Amniotic epithelial cell (primary cell): Measurements from ENCODE around the gene GAPDH.
"Not testable (repeated sequence)": the region's sequence is repeated elsewhere in the genome, so short reads cannot be mapped to it uniquely, and the experiment has no call there.

Source experiments
- DNase-seq: peaks from one replicate; pipeline ENCODE4 v3.0.0-alpha.2; 2010; ENCODE audit warnings: low read depth

Gene GAPDH

DNA sequence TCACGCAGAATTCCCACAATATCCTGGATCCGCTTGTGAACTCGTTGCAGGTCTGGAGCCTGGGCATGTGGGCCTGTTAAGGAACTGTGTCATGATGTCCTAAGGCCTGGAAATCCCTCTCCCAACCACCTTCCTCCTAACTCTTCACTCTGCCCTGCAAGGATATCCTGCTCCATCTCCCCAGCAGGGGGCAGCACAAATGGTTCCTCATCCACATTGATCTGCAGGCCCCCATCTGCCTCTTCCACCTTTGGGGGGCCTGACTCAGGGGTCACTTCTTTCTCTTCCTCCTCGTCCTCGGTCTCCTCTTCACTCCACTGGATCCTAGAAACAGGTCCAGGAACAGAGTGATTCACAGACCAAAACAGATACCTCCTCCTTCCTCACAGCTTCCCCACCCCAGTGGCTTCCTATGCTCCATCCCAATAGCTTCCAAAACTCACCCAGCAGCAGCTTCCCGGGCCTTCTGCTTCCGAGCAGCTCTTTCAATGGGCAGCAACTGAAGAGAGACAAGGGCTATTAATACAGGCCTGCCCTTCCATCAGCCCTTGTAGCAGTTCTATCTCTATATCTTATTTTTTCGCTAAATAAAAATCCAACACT lies 29.2 kb downstream of the GAPDH start:
- DNase-seq = peak; percentile 35

DNA sequence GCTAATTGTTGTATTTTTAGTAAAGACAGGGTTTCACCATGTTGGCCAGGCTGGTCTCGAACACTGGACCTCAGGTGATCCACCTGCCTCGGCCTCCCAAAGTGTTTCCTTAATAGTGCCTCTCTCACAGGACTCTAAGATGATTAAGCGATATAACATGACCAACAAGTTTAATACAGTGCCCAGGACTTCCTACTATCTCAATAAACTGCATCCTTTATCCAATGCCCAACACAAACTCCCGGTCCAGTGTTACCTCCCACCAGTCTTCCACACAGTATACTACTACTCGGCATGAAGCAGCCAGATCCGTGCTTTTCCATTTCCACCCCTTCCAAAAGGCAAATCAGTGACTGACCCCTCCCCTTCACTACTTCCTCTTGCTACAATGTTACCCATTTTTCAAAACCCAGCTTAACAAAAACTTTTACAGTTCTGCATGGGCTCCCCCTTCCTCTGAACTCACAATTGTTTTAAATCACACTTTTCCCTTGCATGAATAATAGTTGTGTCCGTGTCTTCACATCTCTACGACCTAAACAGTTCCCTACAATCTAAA lies 32.9 kb downstream of the GAPDH start:
- no peak for DNase-seq

DNA sequence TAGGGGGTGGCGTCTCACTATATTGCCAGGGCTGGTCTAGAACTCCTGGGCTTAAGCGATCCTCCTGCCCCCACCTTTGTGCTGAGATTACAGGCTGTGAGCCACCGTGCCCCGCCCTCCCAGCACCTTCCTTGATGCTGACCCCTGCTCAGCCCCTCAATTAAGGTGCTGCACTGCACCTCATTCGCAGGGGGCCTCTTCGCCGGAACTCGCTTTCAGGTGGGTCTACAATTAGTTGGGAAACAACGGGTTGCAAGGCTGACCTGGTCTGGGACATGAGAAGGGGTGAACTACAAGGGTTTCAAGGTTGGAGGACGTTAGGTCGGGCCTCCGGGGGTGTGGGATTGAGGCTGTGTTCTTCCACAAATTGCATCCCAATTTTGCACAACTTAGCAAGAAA lies 35.0 kb downstream of the GAPDH start:
- no peak for DNase-seq

DNA sequence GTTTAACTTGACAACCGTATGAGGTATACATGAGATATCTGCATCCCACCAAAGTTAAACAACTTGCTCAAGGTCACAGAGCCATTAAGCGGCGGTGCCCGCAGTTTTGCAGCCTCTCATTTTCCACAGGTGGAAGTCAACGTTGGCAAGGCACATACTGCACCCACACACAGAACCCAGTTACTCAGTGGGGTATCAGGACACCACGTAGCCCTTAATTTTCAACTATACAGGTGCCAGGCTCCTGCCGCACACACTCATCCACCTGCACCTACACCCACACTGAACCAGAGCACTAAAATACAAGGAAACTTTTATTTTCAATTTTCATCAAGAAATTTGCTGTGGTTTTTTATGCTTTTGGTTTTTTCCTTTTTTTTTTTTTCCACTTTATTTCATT lies 35.5 kb downstream of the GAPDH start:
- no peak for DNase-seq

DNA sequence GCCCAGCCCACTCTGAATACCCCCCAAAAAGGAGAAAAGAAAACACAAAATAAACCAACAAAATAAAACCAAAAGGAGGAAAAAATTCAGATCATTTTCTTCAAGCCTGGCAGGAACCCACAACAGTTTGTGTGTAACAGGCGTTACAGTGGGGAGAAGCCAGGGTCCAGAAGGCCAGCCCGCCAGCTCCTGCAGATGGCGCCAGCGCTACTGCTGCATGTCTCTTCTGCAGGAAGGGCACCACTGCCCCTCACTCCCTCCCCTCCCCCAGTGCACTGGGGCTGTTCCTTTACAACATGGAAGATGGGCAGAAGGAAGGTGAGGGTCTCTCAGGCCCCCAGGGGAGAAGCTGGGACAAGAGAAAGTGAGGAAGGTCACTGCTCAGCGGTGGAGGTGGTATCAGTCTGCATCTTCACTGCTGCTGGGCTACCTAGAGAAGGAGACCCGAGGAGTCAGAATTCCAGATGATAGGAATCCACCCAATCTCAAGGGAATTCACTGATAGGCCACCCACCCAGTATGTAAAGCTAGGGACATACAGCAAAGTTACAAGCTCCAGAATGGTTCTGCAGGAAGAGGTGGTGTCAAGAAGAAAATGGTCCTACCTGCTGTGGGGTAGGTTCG lies 36.1 kb downstream of the GAPDH start:
- DNase-seq = peak; percentile 35

DNA sequence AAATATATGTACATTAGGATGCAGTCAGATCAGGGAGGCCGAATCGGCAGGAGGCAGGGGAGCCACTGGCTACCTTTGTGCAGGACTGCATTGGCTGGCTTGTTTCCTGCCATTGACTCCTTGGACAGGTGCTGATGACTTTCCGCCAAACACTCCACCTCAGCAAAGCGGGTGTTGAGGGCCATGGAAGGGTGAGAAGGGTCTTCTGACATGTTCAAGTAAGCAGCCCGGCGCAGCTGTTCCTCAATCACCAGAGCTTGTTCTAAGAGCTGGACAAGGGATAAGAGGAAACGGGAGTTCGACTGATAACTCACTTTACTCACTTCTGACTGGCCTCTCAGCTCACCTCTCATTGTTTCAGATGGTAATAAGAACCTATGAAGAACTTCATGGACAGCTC lies 38.7 kb downstream of the GAPDH start:
- DNase-seq = no peak

DNA sequence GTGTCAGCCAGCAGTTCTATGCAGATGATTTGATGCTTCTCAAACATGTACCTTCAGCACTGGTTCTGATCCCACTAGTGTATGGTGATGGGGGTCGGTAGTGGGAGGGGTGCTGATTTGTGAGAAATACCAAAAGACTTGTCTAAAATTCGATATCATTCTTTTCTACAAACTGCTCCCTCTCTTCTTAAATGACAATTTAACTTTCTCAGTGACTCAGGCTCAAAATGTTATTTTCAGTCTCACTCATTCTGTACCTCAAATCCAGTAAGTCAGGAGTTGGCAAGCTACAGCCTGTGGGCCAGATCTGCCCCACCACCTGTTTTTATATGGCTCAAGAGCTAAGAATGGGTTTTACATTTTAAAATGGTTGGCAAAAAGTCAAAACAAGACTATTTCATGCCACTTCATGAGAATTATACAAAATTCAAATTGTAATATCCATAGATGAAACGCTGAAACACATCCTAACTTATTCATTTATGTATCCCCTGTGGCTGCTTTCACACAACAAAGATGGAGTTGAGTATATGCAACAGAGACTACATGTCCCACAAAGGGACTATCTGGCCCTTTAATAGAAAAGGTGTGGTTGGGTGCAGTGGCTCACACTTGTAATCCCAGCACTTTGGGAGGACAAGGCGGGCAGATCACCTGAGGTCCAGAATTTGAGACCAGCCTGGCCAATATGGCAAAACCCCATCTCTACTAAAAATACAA lies 40.4 kb downstream of the GAPDH start:
- DNase-seq = no peak

DNA sequence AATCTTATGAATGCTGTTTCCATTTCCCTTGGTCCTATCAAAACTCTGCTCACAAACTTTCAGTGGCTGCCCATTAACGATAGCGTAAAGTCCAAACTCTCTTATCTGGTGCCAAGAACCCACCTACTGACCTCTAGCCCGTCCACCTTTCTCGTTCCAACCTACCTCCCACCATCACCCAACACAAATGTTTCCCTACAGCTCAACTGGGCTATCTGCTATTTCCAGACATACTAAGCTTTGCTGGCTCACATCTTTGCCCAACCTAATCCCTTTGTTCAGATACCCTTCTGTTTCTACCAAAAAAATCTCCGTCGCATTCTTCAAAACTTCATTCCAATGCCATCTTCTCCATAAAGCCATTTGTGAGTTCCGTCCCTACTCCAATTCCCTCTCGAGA lies 41.3 kb downstream of the GAPDH start:
- DNase-seq = no peak

DNA sequence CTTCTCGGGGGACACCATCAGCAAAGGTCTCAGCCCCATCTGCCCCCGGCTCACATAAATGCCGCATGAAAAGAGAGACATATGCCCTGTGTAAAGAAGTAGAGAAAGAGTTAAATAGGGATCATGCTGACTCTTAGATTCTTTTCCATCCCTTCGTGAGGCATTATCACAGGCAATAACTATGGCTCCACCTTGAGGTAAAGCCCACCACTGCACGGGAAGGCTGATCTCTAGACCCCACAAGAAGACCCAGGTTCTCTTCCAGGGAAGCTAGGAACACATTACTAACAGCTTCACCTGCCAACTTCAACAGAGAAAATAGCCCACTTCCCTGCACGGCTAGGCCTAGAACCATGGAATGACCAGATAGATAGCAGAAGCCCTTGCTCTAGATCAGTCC lies 47.9 kb downstream of the GAPDH start:
- DNase-seq = no peak

DNA sequence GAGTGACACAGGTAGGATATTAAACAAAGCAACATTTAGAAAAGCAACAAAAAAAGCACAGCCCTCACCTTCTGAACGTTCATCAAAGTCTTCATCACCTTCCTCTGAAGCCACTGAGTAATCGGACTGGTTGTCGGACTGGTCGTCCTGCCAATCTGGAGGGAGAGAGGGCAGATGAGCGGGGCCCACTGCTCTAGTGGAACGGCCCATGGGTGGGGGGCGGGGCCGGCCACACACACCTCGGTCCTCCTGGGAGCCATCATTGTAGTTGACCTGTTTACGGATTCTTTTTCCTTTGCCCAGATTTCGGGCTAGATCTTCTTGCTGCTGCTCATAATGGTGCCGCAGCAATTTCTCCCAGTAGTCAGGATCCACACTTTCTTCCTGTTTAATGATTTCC lies 48.6 kb downstream of the GAPDH start:
- DNase-seq = no peak

DNA sequence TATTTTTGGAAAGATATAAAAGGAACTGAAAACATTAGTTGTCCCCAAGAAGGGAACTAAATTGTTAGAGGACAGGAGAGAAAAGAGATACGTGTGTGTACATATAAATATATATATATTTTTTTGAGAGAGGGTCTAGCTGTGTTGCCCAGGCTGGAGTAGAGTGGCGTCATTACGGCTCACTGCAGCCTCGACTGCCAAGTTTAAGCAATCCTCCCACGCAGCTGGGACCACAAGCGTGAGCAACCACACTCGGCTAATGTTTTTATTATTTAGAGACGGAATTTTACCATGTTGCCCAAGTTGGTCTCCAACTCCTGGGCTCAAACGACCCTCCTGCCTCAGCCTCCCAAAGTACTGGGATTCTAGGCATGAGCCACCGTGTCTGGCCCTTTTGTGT lies 50.0 kb downstream of the GAPDH start:
- peak; percentile 24 for DNase-seq

DNA sequence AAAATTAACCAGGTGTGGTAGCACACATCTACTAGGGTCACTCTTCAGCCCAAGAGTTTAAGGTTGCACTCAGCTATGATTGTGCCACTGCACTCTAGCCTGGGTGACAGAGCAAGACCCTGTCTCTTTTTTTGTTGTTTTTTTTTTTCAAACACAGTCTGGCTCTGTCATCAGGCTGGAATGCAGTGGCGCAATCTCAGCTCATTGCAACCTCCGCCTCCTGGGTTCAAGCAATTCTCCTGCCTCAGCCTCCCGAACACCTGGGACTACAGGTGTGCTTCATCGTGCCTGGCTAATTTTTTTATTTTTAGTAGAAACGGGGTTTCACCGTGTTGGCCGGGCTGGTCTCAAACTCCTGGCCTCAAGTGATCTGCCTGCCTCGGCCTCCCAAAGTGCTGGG lies 52.3 kb downstream of the GAPDH start:
- DNase-seq = not testable (repeated sequence)
